NCI-H446 treated with DMSO at 0.1 percent for 48 hours (cell line): Measurements from ENCODE around the gene USP21.

Experiments
- DNase-seq: peaks from one replicate; lab custom pipeline; 2025; lab: John Stamatoyannopoulos, UW

Gene USP21

GRCh38 chr1:161171696-161172095 lies 12.4 kb downstream of the USP21 start:
- DNase-seq, result no peak

- no peak for DNase-seq
These were observed 13.0 kb downstream of the USP21 start for GRCh38 chr1:161172349-161172748.

- no peak for DNase-seq
These were observed 13.6 kb downstream of the USP21 start for GRCh38 chr1:161172776-161173376.

DNA sequence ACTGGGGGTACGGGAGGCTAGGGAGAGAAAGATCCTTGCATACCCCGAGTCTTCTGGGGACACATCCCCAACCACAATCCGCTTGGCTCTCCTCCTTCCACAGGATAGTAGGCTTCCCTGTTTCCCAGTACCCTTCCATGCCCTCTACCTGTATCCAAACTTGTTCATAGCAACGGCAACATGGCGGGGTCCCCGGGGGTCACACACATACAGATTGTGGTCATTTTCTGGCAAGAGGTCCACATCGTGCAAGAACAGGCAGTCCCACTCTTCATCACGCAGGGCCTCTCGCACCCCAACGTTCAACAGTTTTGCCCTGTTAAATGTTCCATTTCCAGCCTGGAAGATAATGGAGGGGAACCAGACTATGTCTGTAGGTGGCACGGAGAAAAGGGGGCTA lies 14.4 kb downstream of the USP21 start:
- DNase-seq, result no peak

GRCh38 chr1:161174911-161175310 lies 15.6 kb downstream of the USP21 start:
- DNase-seq, result no peak

DNA sequence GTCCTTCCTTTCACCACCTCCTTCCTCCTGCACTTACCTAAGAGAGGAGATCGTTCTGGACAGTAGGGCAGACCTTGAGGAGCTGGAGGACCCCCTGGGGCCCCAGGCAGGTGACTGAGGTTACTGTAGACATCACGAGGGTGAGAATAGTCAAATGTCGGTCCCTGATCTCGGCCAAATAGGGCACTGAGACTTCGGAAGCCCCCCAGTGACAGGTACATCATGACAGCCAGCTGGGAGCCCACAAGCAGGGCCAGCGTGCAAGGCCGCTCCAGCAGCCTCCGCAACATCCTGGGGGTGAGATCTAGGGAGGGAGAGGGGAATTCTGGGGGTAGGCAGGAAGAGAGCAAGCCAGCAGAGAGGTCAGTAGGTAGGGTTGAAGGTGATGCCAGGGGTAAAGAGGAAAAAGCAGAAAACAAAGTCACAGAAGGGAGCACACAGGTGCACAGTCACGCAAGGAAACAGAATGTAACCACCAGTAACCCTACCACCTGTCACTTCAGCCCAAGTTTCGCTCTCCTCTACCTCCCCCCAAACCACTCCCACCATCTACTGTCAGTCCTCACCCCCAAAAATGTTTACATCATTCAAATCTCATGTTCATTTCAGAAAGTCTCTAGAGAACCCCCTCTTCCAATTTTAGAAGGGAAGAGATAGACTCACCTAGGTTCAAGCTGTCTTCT lies 16.6 kb downstream of the USP21 start:
- DNase-seq, result no peak

DNA sequence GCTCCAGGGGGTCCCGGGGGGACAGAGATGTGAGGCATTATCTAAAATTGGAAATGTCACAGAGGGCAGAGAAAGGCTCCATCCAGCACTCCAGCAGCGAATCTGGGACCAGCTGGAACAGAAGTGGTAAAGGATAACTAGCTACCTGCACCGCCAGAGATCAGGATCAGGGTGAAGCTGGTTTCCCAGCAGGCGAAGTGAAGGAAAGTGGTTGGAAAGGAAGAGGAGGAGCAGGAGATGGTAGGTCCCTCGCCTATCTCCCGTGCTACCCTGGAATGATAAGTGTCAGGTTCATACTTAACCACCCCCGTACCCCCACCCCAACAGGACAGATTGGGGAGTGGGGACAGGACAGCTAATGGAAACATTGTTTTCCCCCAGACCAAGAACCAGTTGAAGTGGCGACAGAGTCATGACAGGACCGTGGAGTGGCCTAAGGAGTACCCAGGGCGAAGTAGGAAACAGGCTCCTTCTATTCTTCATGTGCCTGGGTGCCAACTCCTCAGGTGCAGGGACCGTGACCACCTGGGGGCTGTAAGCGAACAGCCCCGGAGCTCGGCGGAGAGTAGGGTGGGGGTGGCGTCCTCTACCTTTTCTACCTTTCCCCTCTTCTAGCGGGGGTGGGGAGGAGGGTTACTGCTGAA lies 17.3 kb downstream of the USP21 start:
- no peak for DNase-seq

- peak; percentile 54 for DNase-seq
These were observed 18.0 kb downstream of the USP21 start, which contains the start of gene B4GALT3 for GRCh38 chr1:161177112-161177935. Gene B4GALT3, minus strand, starts transcription at chr1:161177507. Its CDS starts 1,447 bp downstream, at chr1:161176060.

DNA sequence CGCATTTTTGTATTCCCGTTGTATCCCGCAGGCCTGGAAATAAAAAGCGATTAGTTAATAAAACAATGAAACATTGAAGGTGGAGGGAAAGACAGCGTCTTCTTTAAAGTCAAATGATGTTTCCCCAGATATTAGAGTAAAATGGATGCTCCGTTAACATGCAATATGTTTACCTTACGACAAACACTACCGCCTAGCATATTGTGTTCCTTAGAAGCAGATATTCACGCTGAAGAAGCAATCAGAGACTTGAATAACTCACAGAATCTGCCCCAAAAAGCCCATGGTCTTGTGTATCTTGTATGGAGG lies 18.6 kb downstream of the USP21 start:
- DNase-seq, result no peak

GRCh38 chr1:161179698-161180097 lies 20.4 kb downstream of the USP21 start:
- DNase-seq, result no peak

GRCh38 chr1:161180639-161181038 lies 21.3 kb downstream of the USP21 start:
- peak; percentile 22 for DNase-seq

GRCh38 chr1:161182214-161182613 lies 22.9 kb downstream of the USP21 start:
- DNase-seq, result no peak

DNA sequence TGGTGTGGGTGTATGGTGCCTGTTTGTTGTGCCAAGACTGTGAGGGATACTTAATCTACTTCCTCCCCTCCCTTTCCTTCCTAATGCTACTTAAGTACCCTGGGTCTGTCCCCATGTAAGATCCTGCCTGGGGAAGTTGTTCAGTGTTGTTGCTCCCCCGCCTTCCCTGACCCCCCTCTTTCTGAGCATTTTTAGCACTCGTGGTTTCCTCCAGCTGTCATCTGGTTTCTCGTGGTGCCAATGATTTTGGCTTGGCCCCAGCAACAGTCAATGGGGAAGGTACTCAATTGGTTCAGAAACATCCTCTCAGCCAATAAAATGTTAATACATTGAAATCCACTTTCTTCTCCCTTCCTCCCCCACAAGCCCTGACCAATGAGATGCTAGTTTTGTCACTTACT lies 26.0 kb downstream of the USP21 start:
- peak; percentile 97 for DNase-seq

DNA sequence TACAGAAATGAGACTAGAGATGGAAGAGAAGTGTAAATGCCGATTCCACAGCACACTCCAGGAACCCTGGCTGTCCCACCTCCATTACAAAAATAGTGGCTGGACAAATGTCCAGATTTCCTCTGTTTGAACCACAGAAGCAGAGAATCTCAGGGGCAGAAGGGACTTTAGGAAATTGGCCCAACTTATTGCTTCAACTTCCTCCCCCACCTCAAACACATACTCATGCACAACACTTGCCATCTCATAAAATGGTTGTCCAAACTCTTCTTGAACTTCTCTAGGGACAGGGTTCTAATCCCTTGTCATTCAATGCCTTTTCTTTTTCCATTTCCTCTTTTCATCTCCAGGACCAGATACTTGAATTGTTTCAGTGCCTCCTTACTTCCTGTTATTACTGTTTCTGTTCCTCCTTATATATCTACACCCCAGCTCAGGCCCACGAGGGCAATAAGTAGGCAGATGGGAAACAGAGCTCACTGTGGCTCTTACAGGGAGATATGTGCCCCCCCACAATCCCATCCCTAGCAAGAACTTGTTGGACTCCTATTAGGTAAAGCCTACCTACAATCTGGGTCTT lies 26.5 kb downstream of the USP21 start:
- DNase-seq, result no peak

GRCh38 chr1:161187311-161187710 lies 28.0 kb downstream of the USP21 start:
- no peak for DNase-seq

DNA sequence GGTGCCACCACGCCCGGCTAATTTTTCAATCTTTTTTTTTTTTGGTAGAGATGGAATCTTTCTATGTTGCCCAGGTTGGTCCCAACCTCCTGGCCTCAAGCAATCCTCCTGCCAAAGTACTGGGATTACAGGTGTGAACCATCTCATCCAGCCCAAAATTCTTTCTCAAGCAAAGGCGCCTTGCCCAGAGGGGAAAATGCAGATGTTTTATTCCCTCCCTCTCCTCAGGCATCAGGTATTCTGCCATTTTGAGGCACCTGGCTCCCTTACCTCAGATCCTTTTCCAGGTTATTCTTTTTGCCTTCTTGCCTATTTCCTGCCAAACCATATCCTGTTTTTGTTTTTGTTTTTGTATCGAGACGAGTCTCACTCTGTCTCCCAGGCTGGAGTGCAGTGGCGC lies 29.1 kb downstream of the USP21 start:
- no peak for DNase-seq

DNA sequence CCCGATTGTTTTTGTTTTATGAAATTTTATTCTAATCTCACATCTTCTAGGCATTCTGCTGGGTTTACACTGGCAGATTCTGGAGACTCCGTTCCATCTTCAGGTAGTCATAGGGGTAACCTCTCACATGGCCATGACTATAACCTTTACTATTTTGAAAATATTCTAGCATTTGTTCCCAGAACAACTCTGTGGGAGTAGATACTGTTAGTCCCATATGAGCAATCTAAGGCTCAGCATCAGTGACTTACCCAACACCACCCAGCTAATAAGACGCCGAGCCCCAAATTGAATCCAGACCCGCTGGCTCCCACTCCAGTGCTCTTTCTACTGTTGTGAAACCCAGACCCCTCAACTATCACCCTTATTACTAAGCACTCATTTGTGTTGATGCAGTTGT lies 29.7 kb downstream of the USP21 start:
- no peak for DNase-seq

- DNase-seq, result no peak
These were observed 31.7 kb downstream of the USP21 start for GRCh38 chr1:161190962-161191521.

GRCh38 chr1:161191971-161192370 lies 32.7 kb downstream of the USP21 start:
- no peak for DNase-seq

DNA sequence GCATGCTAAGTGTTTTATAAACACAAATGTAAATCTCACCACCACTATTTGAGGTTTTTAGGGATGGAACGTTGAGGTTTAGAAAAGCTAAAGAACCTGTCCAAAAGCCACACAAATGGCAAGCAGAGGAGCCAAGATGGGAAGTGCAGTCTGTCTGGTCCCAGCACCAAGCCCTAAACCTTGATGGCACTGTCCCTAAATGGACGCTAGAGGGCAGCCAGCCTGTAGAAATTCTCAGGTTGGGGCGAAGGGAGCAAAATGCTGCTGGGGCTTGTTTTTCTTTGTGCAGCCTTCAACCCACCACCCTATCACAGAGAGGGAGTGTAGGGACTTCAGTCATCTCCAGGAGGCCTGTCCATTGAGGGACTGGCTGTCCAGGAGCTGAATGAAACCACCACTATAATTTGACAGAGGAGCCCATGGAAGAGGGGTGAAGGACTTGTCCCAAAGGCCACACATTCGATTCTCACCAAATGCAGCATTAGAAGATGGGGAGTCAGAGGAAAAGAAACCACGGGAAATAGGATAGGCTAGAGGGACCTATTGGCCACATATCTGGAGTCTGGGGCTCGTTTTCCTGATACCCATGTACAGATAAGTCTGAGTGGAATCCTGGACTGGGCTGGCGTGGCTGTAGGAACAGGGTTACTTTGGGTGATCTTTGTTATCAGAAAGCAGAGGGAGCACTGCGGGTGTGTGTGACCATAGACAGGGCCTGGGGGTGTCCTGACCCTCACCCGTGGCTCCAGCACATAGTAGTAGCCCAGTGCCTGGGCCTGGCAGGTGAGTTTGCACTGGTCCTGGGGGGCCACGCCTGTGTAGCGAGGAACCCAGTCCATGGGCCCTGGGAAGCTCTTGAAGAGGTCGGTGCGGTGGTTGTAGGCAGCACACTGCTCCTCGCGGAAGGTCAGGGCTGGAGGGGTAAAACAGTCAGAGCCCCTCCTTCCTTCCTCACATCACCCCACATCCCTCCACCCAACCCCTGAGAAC lies 33.5 kb downstream of the USP21 start:
- peak; percentile 56 for DNase-seq
